ENCODE results near the gene LRRC3B. TPM values are rescaled to one million over a fixed set of nuclear protein-coding genes. Genes with fewer than 3 reads are reported as not detected.

The LRRC3B gene
- total and polyA plus RNA-seq, 4 donors = 0.08 to 0.19 TPM; not detected in 2

GRCh38 chr3:26714485-26714884, 91.9 kb downstream of the LRRC3B start:
- H3K9me3 ChIP-seq (ENCODE audit: control insufficient read depth in 4 of 4, low read length in 3 of 4) = no peaks in the 10 kb centered on the region
- peak overlapping the region in 1 of 2 donors; percentile 9 for H3K27ac ChIP-seq (ENCODE audit: low read depth in 1 of 2, low read length in 2 of 2)
- no peak overlapping the region for H3K9ac ChIP-seq (ENCODE audit: low read depth in 1 of 2, low read length in 2 of 2)
- no peak overlapping the region for H3K4me3 ChIP-seq (ENCODE audit: low read depth in 1 of 3, low read length in 3 of 3)
- TF ChIP-seq ATF3 (IDR thresholded peaks at IDR 0.05) (no peak), HNF4A (conservative IDR thresholded peaks at IDR 0.05) (peak; percentile 92), RXRA (IDR thresholded peaks at IDR 0.05) (peak; percentile 6 to 15), TAF1 (conservative IDR thresholded peaks at IDR 0.05) (no peak), CTCF (IDR thresholded peaks at IDR 0.05; ENCODE audit: low read depth, low read length, missing input control) (no peak), NR2F2 (IDR thresholded peaks at IDR 0.05) (no peak), GABPA (IDR thresholded peaks at IDR 0.05 in 1 of 2, conservative IDR thresholded peaks at IDR 0.05 in 1 of 2) (no peak), ZBTB33 (IDR thresholded peaks at IDR 0.05) (peak; percentile 17), SP1 (IDR thresholded peaks at IDR 0.05) (peak; percentile 18), RAD21 (IDR thresholded peaks at IDR 0.05) (peak in 1 of 2 donors; percentile 14), HNF4G (IDR thresholded peaks at IDR 0.05) (peak; percentile 53), JUND (IDR thresholded peaks at IDR 0.05) (peak; percentile 36 to 64), EGR1 (IDR thresholded peaks at IDR 0.05; ENCODE audit: low read depth in 2 of 2) (no peak), FOXA2 (IDR thresholded peaks at IDR 0.05) (no peak), MAX (IDR thresholded peaks at IDR 0.05) (no peak), YY1 (IDR thresholded peaks at IDR 0.05) (no peak), REST (IDR thresholded peaks at IDR 0.05) (no peak)
- no peaks in the 10 kb centered on the region for H3K27me3 ChIP-seq (ENCODE audit: control insufficient read depth in 4 of 4, insufficient read depth in 4 of 4, low read length in 3 of 4)
- WGBS = 50% methylated on average over 3 of the region's 3 CpGs
- H3K36me3 ChIP-seq (ENCODE audit: control insufficient read depth in 4 of 4, insufficient read depth in 3 of 4, low read depth in 1 of 4, low read length in 3 of 4) = no peaks in the 10 kb centered on the region
- peaks cover 3 to 10% (median 5%) of the 10 kb centered on the region in 4 donors for H3K4me1 ChIP-seq (ENCODE audit: control insufficient read depth in 4 of 4, insufficient read depth in 4 of 4, low read length in 3 of 4)
- DNase-seq (ENCODE audit: low spot score) = no peak
